Mammary epithelial cell (primary cell): ENCODE data around the gene CD63.

ENCODE experiments used
- EZH2 ChIP-seq: IDR thresholded peaks from 2 replicates; pipeline ENCODE4 v1.6.1; 2012; ENCODE audit warnings: low read length, inconsistent platforms, borderline replicate concordance
- TF ChIP-seq, protein P1 (sequence below), 2 donors: IDR thresholded peaks in 1 of 2; conservative IDR thresholded peaks in 1 of 2; 2 replicates each; pipeline ENCODE4 v1.5.1; 2011 to 2012; ENCODE audit warnings: inconsistent platforms in 2 of 2, low read length in 2 of 2, mild to moderate bottlenecking in 2 of 2, control low read depth in 1 of 2, low read depth in 1 of 2; ENCODE audit not compliant: insufficient read depth in 1 of 2; ENCODE audit errors: extremely low read depth in 1 of 2

DNA sequence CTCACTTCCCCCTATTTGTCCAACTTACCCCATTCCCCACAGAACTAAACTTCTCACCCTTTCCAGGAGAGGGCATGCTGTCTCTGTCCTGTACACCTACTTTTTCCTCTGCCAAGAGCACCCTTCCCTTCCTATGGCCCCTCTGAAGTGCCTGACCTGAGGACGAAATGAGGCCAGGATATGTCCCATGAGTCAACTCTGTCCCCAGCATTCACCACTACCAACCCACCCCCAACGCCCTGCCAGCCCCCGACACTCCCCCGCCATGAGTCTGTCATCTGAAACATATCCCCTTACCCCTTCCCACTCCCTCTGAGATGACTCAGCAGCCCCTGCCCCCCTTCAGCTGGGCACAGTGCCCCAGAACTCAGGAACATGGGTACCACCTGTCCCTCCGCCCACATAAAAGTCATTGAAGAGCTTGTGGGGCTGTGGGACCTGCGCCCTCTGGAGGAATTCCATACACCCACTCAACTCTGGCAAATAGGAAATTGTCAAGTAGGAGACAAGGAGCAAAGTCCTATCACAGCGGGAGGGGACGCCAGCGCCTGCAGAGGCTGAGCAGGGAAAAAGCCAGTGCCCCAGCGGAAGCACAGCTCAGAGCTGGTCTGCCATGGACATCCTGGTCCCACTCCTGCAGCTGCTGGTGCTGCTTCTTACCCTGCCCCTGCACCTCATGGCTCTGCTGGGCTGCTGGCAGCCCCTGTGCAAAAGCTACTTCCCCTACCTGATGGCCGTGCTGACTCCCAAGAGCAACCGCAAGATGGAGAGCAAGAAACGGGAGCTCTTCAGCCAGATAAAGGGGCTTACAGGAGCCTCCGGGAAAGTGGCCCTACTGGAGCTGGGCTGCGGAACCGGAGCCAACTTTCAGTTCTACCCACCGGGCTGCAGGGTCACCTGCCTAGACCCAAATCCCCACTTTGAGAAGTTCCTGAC lies 47.4 kb downstream of the CD63 start:
- TF ChIP-seq EZH2: no peak
- TF ChIP-seq, protein P1, sequence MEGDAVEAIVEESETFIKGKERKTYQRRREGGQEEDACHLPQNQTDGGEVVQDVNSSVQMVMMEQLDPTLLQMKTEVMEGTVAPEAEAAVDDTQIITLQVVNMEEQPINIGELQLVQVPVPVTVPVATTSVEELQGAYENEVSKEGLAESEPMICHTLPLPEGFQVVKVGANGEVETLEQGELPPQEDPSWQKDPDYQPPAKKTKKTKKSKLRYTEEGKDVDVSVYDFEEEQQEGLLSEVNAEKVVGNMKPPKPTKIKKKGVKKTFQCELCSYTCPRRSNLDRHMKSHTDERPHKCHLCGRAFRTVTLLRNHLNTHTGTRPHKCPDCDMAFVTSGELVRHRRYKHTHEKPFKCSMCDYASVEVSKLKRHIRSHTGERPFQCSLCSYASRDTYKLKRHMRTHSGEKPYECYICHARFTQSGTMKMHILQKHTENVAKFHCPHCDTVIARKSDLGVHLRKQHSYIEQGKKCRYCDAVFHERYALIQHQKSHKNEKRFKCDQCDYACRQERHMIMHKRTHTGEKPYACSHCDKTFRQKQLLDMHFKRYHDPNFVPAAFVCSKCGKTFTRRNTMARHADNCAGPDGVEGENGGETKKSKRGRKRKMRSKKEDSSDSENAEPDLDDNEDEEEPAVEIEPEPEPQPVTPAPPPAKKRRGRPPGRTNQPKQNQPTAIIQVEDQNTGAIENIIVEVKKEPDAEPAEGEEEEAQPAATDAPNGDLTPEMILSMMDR (conservative IDR thresholded peaks at IDR 0.05 in 1 of 2, IDR thresholded peaks at IDR 0.05 in 1 of 2; ENCODE audit: extremely low read depth in 1 of 2, insufficient read depth in 1 of 2, low read depth in 1 of 2, low read length in 2 of 2): peak; percentile 24 to 44
